Posterior cingulate gyrus (tissue), 11 donors: ENCODE data around the gene AP5M1.
A peak's percentile ranks its signal among the peaks of the same experiment; 100 is the strongest.
"Not testable (repeated sequence)": the region's sequence is repeated elsewhere in the genome, so short reads cannot be mapped to it uniquely, and the experiment has no call there.

Source experiments
- DNase-seq, 10 donors: peaks; one replicate each; pipeline versions ENCODE4 v3.0.0 to v3.0.0-alpha.2; 2020 to 2021; ENCODE audit warnings: mixed read lengths in 3 of 10
- intact Hi-C: fragments of 100-400 bp; cut with DNase I; formaldehyde crosslinking; loops from one replicate; pipeline ENCODE4 v1.15.1; 2023

The AP5M1 gene

GRCh38 chr14:57287745-57288144, 19.0 kb downstream of the AP5M1 start:
- intact Hi-C loops, result no loop called here
- DNase-seq, result no peak

GRCh38 chr14:57290751-57291150, 22.0 kb downstream of the AP5M1 start:
- no peak for DNase-seq
- intact Hi-C loops, result no loop called here

- intact Hi-C loops, result no loop called here
- DNase-seq, result no peak
Measured at GRCh38 chr14:57291692-57292647, 23.2 kb downstream of the AP5M1 start.

DNA sequence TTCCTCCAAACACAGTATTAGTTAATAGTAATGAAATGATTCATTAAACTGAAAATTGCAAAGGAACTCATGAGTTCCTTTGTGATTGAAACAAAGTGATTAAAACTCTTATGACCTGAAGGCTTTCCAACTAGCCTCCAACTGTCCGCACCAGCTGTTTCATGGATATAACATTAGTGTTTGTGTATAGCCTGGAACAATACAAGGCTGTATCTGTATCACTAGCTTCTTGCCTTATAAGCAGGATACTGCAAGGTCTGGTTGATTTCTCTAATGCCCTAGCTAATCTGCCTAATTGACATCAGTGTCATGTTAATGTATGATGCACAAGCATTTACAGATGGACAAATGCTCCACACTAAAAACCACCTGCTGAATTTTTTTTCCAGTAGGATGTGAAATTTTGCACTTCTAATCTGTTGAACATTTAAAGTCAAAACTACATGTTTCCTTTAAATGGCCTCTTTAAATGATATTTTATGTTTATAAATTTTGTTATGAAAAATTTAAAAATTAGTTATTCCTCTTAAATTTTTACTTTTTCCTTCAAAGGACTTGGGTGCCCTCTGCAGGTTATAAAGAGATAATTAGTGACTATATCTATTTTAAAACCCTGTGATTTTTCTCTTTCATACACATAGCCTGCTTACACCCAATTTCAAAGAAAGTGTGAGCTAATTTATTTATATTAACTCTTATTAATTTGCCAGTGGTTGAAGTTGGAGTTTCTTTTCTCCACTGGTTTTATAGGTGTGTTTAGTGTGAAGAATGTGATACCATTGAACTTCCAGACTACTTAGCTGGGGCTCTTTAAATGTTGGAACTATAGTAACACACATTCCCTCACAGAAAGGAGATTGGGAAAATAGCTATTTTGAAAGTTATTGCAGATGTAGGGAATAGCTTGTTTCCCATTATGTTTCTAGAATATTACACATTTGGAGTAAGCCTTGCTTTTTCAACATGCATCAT, 25.4 kb downstream of the AP5M1 start:
- no peak for DNase-seq
- intact Hi-C loops, result no loop called here

DNA sequence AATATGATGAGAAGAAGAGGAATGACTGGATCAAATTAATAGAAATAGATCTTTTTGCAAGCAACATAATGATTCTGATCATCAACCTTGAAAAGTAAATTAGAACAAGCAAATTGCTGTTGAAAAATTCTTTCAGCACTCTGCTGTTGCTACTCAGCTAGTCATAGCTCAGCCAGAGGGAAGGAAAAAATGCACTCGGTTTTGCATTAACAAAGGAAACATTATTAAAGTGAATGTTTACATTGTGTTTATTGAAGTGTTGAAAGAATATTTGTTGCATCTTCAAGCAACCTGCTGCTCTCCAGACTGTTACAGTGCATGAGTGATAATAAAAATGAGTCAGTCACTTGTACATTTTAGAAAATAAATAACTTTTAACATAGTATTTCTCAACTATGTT, 26.5 kb downstream of the AP5M1 start:
- intact Hi-C loops, result no loop called here
- DNase-seq, result no peak

- intact Hi-C loops, result no loop called here
- no peak for DNase-seq
Measured at GRCh38 chr14:57297852-57298251, 29.1 kb downstream of the AP5M1 start.

- intact Hi-C loops, result no loop called here
- DNase-seq, result no peak
Measured at GRCh38 chr14:57299511-57299910, 30.7 kb downstream of the AP5M1 start.

DNA sequence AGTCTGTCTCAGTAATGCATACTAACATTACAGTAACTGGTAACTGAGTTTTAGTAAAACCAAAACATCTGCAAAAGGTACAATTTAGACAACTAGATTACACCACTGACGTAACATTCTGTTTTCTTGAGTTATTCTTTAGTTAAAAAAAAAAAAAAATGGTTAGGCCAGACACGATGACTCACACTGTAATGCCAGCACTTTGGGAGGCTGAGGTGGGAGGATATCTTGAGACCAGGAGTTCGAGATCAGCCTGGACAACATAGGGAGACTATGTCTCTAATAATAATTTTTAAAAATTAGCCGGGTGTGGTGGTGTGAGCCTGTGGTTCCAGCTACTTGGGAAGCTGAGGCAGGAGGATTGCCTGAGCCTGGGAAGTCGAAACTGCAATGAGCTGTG, 34.1 kb downstream of the AP5M1 start:
- intact Hi-C loops, result no loop called here
- DNase-seq, result no peak

GRCh38 chr14:57314396-57315089, 45.8 kb downstream of the AP5M1 start:
- DNase-seq, result no peak
- intact Hi-C loops, result no loop called here

- DNase-seq, result peak in 9 of 10 donors; percentile 32 to 89 (median 70)
- intact Hi-C loops, result loop anchor here (1.0 to 2.0 kb wide), 3 partner anchors 657 to 826 kb away; no protein-coding TSS in a partner anchor
Measured at GRCh38 chr14:57317248-57317833, 48.6 kb downstream of the AP5M1 start.

GRCh38 chr14:57319636-57320192, 50.9 kb downstream of the AP5M1 start:
- intact Hi-C loops, result no loop called here
- DNase-seq, result no peak

- intact Hi-C loops, result no loop called here
Measured at GRCh38 chr14:57323721-57324120, 55.0 kb downstream of the AP5M1 start.

DNA sequence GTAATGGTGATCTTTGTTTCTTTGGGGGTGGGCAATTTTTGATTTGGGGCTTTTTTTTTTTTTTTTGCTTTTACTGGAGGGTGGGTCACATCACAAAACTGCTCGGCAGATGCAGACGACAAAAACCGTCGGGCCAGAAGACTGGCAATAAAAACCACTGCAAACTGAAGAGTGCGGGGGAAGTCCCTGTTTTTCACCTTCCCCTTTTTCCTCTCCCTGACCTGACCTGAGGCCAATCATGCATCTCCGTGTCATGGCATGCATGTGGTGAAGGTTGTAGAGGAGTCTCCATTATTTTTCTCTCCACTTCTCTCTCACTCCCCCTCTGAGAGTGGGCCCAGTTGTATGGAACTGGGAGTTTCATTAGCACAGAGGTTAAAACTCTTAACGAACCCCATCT, 57.5 kb downstream of the AP5M1 start:
- DNase-seq, result no peak
- intact Hi-C loops, result no loop called here

More at GRCh38 chr14:57323721-57324120, 55.0 kb downstream of the AP5M1 start:
- DNase-seq, result no peak

GRCh38 chr14:57329833-57330232, 61.1 kb downstream of the AP5M1 start:
- intact Hi-C loops, result no loop called here
- no peak for DNase-seq

- DNase-seq, intact Hi-C loops: not testable (repeated sequence)
Measured at GRCh38 chr14:57332475-57332874, 63.7 kb downstream of the AP5M1 start.

- DNase-seq, intact Hi-C loops: not testable (repeated sequence)
Measured at GRCh38 chr14:57333726-57334125, 65.0 kb downstream of the AP5M1 start.

DNA sequence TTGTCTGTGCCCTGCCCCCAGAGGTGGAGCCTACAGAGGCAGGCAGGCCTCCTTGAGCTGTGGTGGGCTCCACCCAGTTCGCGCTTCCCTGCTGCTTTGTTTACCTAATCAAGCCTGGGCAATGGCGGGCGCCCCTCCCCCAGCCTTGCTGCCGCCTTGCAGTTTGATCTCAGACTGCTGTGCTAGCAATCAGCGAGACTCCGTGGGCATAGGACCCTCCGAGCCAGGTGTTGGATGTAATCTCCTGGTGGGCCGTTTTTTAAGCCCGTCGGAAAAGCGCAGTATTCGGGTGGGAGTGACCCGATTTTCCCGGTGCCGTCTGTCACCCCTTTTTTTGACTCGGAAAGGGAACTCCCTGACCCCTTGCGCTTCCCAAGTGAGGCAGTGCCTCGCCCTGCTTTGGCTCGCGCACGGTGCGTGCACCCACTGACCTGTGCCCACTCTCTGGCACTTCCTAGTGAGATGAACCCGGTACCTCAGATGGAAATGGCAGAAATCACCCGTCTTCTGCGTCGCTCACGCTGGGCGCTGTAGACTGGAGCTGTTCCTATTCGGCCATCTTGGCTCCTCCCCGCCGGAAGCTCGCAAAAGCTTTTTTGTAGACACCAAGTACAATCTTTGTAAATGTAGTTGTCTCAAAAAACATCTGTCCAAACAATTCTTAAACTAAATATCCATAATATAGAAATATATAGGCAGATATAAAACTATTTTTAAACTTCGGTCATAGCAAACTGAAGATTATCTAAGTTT, 75.0 kb downstream of the AP5M1 start:
- intact Hi-C loops, DNase-seq: not testable (repeated sequence)

DNA sequence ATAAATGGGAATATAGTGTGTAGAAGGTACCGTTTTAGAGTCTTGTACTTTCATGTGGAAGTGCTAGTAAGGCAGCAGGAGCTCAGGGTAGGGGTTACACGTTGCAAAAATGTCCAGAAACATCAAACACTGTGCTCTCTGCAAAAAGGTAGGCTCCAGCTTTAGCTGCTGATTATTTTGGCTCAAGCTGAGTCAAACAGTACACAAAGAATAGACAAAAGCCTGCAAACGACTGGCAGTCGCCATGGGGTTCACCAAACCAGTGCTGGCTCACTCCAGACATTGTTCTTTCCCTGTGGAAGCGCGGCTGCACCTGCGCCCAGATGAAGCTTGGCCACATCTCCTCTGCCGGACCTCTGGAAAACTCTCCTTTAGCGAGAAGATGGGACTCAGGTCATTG, 76.3 kb downstream of the AP5M1 start:
- intact Hi-C loops, result no loop called here
- no peak for DNase-seq

- no peak for DNase-seq
- intact Hi-C loops, result no loop called here
Measured at GRCh38 chr14:57346741-57347140, 78.0 kb downstream of the AP5M1 start.
